ENCODE measurements around the gene DCAF10. TPM values are rescaled to one million over a fixed set of nuclear protein-coding genes. Genes with fewer than 3 reads are reported as not detected.
"Not testable (repeated sequence)": the region's sequence is repeated elsewhere in the genome, so short reads cannot be mapped to it uniquely, and the experiment has no call there.

DCAF10 gene
- total RNA-seq, 1 experiment from 2014 or later, result 11.1 TPM

DNA sequence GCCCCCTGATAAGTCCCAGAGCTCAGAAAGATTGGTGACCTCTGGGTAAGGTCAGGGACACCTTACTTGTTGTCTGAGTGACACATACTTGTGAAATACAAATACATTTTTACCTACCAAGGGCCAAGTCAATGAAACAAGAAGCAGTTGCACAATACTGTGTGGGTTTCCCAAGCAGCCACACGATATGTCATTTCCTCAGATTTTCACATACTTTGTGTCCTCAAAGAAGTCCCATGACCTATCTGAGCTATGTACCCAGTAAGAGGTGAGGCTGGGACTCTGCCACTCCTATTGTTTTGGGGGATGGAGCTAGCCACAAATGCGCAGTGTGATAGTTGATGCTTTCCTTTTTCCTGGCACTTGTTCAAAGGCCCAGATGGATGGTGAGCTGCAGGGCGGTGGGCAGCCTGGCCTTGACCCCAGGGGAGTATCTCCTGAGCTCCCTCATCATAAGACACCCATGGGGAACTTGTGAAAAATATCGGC is 108.1 kb downstream of the DCAF10 start:
- no peak for DNase-seq (ENCODE audit: low spot score)

DNA sequence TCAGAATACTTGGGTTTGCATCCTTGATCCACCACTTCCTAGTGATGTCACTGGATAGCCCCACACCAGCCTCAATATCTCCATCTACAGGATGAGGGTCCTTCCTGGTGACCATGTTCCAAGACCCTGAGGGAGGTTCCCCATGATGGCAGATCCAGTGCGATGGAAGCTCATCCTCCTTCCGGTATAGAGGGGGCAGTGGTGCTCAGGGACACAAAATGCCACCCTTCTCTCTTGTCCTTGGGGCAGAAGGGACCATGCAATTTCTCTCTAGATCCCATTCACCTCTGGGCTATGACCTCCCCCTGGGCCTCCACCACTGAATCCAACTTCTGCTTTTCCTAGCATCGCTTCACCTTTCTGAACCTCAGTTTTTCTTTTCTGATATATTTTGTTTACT is 108.7 kb downstream of the DCAF10 start:
- no peak for DNase-seq (ENCODE audit: low spot score)

DNA sequence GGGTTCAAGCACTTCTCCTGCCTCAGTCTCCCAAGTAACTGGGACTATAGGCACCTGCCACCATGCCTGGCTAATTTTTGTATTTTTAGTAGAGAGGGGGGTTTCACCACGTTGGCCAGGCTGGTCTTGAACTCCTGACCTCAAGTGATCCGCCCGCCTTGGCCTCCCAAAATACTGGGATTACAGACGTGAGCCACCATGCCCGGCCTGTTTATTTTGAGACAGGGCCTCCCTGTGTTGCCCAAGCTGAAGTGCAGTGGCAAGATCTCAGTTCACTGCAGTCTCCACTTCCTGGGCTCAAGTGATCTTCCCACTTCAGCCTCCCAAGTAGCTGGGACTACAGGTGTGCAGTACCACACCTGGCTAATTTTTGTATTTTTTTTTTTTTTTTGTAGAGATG is 109.2 kb downstream of the DCAF10 start:
- DNase-seq (ENCODE audit: low spot score), result not testable (repeated sequence)

DNA sequence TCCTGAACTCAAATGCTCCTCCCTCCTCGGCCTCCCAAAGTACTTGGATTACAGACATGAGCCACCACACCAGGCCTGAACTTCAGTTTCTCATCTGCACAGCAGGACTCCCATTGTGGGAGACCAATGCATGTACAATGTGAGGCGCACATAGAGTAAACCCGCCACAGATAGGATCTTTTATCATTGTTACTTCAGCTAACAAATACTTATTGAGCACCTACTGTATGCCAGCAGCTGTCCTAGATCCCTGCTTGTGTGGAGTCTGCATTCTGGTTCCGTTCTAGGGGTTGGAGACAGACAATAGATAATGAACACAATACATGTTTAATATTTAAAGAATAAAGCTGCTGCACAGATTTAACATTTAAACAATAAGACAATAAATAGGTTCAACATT is 109.7 kb downstream of the DCAF10 start:
- DNase-seq (ENCODE audit: low spot score), result no peak

DNA sequence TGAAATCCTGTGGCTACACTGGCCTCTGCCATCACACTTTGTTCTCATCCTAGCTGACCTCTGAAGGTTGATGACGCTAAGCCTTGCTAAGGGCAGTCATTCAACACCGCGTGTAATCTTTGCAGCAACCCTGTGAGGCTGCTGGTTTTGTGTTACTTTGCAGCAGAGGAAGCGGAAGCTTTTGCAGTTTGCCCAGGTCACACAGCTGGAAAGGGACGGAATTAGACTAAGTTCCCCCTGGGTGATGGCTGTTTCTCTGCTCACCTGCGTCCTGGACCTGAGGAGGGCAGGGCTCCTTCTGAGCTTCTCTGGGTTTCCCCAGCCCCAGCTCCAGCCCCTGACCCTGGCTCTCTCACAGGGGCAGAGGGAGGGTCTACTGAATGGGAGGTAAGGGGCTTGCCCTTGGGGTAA is 110.7 kb downstream of the DCAF10 start:
- DNase-seq (ENCODE audit: low spot score), result no peak

DNA sequence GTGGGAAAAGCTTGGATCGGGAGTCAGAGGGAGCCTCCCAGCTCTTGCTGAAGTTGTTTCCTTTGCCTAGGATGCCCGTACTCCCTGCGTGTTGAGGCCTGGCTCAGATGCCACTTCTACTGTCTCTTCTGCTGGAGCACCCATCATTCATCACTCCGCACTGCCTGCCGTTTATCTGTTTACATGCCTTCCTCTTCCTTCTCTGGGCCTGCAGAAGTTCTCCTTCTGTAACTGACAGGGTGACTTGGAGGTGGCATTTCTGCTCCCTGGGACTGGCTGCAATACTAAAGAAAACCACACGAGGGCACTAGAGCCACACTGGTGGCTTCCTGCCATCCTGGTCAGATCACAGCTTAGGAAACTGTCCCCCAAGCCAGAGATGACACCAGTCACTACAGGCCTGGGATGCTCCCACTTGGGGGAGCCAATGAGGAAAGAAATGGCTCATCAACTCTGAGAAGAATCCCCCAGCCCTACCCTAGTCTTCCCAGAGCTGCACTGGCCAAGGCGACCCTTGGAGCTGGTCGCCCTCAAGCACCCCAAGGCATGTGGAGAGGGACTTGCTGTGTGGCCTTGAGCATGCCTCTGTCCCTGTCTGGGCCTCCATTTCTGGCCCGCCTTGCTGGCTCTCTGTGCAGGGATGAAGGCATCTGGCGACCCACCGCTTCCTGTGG is 113.0 kb downstream of the DCAF10 start:
- DNase-seq (ENCODE audit: low spot score), result peak; percentile 80

DNA sequence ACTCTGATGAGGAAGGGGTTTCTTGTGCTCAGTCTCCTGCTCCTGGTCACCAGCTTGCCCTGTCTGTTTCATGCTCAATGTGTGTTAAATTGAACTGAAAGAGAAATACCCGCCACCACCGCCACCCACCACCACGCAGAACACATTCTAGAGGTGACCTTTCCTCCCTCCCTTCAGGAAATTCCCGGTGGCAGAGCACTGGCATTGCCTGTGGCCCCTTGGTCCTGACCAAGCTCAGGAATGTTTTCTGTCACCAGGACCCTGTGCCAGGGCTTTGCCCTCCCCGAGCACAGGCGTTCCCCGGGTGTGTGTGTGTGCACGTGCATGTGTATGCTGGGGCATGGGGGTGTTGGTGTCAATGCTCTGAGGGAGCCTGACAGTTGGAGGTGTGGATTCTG is 113.6 kb downstream of the DCAF10 start:
- no peak for DNase-seq (ENCODE audit: low spot score)

DNA sequence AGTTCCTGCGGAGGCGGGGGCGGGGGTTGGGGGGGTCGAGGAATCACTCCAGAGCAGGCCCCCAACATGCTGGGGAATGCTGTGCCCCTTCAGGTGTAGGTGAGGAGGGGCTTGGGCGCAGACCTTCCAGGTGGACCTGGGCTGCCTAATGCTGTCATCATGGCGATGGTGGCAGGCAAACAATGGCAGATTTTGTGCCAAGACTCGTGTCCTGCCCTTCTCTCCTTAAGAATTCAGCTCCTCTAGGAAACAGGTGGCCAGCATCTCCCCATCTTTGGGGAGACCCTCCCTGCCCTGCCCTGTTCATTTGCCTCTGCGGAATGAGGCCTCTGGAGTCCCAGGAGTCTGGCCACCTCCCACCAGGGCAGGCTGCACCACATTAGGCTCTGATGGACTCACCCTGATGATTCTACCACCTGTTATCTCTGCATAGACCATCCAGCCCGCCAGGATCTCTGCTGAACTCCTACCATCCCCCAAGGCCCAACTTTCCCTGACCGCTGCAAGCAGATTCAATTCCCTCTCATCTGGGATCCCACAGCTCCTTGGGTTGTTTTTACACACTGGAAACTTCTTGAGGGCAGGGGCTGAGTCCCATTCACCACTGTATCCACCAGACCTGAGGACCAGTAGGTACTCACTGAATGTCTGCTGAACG is 114.2 kb downstream of the DCAF10 start:
- no peak for DNase-seq (ENCODE audit: low spot score)

DNA sequence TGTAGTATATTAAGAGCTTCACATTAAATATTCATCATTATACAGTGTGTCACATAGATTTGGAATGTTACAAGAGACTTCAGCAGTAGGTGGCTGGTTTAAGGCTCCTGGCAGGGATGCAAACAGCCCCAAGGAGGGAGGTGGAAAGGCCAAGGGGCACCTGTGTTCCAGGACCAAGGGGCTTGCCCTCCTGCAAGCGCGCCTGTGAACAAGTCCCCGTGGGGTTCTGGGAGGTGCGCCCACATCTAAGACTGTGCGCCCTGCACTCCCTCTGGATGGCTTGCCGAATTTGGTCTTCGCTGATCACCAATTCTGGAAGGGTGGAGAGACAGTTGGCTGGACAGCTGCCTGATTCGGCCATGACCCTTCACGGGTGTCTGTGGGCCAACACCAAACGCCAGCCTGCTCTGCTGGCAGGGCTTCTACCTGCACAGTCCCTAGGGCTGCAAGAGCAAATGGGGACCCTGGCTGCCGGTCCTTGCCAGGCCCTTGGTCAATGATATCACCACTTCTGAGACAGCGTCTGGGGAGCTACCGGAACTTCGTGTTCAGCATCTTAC is 115.4 kb downstream of the DCAF10 start:
- DNase-seq (ENCODE audit: low spot score), result no peak

DNA sequence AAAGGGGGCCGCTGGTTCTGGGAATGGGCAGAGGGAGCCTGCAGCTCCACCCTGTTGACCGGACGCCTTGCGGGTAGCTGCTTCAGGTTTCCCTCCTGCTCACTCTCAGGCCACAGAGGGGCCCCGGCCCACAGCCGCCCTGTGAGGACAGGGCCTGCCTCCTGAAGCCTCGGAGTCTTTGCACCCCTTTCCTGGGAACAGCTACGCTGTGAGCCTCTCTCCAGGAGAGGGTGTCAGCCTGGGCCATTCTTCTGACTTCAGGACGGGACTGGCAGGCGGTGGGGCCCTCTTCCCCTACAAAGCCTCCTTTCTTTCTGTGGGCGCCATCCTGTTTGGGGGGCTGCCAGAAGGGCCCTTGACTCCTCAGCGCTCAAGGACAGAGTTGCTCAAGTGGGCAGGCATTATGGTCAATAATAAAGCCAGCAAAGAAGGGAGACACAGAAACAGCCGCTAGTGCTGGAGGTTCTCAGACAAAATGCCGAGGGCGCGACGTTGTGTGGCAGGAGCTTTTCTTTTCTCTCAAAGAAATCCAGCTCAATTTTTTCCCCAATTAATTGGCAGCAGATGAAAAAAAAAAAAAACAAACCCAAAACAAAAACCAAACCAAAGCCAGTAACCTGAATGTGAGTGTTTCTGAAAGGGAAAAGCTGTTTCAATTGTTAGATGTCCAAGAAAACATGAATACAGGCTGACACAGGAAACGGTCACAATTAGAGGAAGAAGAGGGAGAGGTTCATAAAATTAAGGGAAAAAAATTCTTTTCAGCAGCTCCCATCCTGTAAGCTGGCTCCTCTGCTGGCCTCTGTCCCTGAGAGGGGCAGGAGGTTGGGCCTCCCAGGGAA is 116.1 kb downstream of the DCAF10 start:
- no peak for DNase-seq (ENCODE audit: low spot score)

Other genes with a start within 250 kb of the DCAF10 start
- gene FBXO10, start 224.4 kb upstream of the DCAF10 start, total RNA-seq (2014; rRNA removed; shearing (Covaris generic)), result 3.9 and 6.3 TPM in 2 replicates
- gene TOMM5, start 208.2 kb upstream of the DCAF10 start, total RNA-seq (2014; rRNA removed; shearing (Covaris generic)), result 255 and 361 TPM in 2 replicates
- gene FRMPD1, start 149.8 kb upstream of the DCAF10 start, total RNA-seq (2014; rRNA removed; shearing (Covaris generic)), result 0.19 TPM in 1 of 2 replicates, not detected in the other
- 1.2 and 2.3 TPM in 2 replicates for gene TRMT10B, start 47.0 kb upstream of the DCAF10 start, total RNA-seq (2014; rRNA removed; shearing (Covaris generic))
- 96.7 and 249 TPM in 2 replicates for gene EXOSC3, start 15.7 kb upstream of the DCAF10 start, total RNA-seq (2014; rRNA removed; shearing (Covaris generic))
- 52.2 and 53.3 TPM in 2 replicates for gene SLC25A51, start 103.3 kb downstream of the DCAF10 start, total RNA-seq (2014; rRNA removed; shearing (Covaris generic))

Data from A172 (cell line).